GM19193 (cell line): Measurements from ENCODE around the gene TSNAXIP1.

Experiments
- POLR2A ChIP-seq: IDR thresholded peaks from 4 replicates; pipeline ENCODE4 v1.6.1; 2011; ENCODE audit not compliant: insufficient read depth, insufficient read length; ENCODE audit errors: extremely low read depth

The TSNAXIP1 gene, protein sequence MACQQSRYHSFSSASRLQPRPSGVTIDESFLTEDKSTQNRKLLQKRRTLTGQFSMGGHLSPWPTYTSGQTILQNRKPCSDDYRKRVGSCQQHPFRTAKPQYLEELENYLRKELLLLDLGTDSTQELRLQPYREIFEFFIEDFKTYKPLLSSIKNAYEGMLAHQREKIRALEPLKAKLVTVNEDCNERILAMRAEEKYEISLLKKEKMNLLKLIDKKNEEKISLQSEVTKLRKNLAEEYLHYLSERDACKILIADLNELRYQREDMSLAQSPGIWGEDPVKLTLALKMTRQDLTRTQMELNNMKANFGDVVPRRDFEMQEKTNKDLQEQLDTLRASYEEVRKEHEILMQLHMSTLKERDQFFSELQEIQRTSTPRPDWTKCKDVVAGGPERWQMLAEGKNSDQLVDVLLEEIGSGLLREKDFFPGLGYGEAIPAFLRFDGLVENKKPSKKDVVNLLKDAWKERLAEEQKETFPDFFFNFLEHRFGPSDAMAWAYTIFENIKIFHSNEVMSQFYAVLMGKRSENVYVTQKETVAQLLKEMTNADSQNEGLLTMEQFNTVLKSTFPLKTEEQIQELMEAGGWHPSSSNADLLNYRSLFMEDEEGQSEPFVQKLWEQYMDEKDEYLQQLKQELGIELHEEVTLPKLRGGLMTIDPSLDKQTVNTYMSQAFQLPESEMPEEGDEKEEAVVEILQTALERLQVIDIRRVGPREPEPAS

DNA sequence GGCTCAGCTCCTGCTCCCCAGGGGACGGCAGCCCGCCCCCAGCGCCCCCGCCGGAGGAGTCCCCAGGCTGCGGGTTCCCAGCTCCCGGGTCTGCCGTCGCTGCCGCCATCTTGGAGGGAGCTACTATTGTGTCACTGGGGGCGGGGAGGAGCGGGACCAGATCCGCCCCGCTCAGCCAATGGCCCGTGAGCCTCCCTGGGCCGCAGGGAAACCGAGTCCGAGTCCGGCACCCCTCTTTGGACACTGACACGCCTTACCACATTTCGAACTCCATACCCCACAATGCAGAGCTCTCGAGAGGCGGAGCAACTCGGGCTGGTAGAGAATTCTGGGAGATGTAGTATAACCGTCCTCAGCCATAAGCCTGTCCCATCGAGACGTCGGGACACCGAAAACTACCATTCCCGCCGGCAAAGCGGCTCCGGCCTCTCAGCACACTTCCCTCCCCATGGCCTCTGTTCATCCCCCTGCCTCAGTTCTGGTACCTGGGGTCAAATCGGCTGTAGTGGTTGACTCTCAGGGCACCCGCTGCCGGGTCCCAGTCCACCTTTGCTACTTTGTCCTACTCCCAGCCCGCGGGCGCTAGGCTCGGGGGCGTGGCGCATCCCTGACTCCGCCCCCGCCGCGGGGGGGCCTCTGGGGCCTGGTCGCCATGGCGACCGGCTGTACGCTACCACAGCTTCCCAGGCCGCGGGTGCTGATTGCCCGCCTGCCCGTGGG, at the start of gene TSNAXIP1, which contains the start of gene RANBP10:
Gene TSNAXIP1, plus strand, starts transcription at position 462 of the 720 bp plus-strand sequence. CDS start 261 bp downstream, outside the sequence.
Gene RANBP10, minus strand, starts transcription at position 133 of the 720 bp plus-strand sequence. Its CDS starts 24 bp downstream, at position 109.
- TF ChIP-seq POLR2A: peak; percentile 88

DNA sequence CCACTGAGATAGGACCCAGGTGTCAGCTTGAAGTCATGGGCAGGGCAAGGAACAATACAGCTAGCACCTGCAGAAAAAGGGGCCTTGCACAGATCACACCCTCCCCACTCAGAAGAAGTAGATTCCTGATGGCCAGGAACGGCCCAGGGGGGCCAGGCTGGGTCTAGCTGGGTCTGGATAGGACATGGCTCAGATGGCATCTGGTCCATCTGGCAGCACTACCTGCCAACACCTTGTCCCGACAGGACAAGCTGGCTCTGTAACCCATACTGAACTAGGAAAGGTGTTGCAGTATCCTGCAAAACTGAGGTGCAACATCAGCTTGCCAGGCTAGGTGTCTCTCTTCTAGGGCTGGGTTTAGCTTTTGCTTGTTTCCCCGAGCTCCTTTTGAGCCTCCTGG, 48.7 kb upstream of the TSNAXIP1 start:
- no peak for TF ChIP-seq POLR2A

- no peak for TF ChIP-seq POLR2A
Measured at GRCh38 chr16:67758966-67759365, 47.7 kb upstream of the TSNAXIP1 start.

DNA sequence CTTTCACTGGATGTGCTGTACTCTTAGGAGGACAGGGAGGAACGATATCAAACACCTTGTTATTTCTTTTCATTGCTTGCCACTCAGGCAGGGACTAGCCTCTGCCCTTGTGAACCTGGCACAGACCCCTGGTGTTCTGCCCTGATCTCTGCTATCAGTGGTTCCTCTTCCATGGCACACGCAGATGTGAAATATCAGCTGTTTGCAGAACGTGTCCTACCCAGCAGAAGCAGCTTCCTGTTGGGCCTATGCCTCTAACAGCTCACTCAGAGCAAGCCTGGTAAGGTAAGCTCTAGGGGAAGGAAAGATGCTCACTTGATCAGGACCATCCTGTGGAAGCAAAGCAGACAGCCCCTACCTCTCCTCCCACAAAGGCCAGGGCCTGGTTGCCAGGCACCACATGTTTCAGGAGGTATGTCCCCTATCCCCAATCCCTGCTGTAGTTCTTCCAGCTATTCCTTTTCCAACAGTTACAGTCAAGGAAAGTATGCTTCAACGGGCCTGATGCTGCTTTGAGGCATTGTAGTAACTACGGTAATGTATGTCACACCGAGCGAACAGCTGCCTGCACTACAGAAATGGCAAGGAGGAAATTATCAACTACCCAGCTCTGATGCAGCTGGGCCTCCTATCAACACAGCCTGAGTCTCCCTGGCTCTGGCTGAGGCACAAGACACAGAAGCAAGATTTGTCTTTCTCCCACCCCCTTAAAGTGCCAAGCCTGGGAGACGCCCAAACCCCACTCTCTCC, 46.3 kb upstream of the TSNAXIP1 start:
- TF ChIP-seq POLR2A: no peak

GRCh38 chr16:67760956-67761230, 45.8 kb upstream of the TSNAXIP1 start:
- no peak for TF ChIP-seq POLR2A

- TF ChIP-seq POLR2A: no peak
Measured at GRCh38 chr16:67761924-67762323, 44.8 kb upstream of the TSNAXIP1 start.

- TF ChIP-seq POLR2A: no peak
Measured at GRCh38 chr16:67762385-67762784, 44.3 kb upstream of the TSNAXIP1 start.

- TF ChIP-seq POLR2A: no peak
Measured at GRCh38 chr16:67763066-67763465, 43.6 kb upstream of the TSNAXIP1 start.

GRCh38 chr16:67764158-67764667, 42.5 kb upstream of the TSNAXIP1 start:
- no peak for TF ChIP-seq POLR2A

DNA sequence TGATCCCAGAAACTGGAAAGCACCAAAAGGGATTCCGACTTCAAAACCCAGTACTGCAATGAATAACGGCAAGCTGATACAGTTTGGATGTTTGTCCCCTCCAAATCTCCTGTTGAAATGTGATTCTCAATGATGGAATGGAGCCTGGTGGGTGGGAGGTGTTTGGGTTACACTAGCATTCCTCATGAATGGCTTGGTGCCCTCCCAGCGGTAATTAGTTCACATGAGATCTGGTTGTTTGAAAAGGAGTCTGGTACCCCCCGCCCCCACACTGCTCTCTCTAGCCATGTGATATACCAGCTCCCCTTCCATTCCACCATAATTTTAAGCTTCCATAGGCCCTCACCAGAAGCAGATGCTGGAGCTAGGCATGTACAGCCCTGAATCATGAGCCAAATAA, 40.4 kb upstream of the TSNAXIP1 start:
- TF ChIP-seq POLR2A: no peak

GRCh38 chr16:67767953-67768352, 38.7 kb upstream of the TSNAXIP1 start:
- TF ChIP-seq POLR2A: no peak

GRCh38 chr16:67770346-67770991, 36.2 kb upstream of the TSNAXIP1 start:
- no peak for TF ChIP-seq POLR2A

DNA sequence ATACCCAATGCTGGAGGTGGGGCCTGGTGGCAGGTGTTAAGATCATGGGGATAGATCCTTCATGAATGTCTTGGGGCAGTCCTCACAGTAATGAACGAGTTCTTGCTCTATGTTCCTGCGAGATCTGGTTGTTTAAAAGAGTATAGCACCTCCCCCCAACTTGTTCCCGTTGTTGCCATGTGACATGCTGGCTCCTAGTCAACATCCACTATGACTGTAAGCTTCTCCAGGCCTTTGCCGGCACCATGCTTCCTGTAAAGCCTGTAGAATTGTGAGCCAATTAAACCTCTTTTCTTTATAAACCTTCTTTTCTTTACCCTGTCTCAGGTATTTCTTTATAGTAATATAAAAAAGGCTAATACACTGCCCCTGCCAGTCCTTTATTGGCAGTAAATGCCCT, 33.6 kb upstream of the TSNAXIP1 start:
- TF ChIP-seq POLR2A: no peak
